A549 (cell line): ENCODE results near the gene GPR171. TPM values are rescaled to one million over a fixed set of nuclear protein-coding genes. Genes with fewer than 3 reads are reported as not detected.
"Not testable (repeated sequence)": the region's sequence is repeated elsewhere in the genome, so short reads cannot be mapped to it uniquely, and the experiment has no call there.

ENCODE experiments used
- ATAC-seq, 2 experiments: fragments of 200-7000 bp in 1 of 2; fragments of >200 bp in 1 of 2; cut with Nextera tagmentation in 1 of 2; cut with Tn5 transposase in 1 of 2; 3 replicates each; pipeline versions ENCODE4 v1.8.0 to v1.9.1; 2018 to 2020; ENCODE audit warnings: mild to moderate bottlenecking in 1 of 2, moderate library complexity in 1 of 2
- CTCF ChIA-PET: fragments of 300-600 bp; sonication (Branson Sonifier 250); formaldehyde crosslinking; extraction: SDS; loops from one replicate; lab custom pipeline; 2021; ENCODE audit warnings: antibody characterized with exemption, inconsistent platforms; lab: Yijun Ruan, JAX
- POLR2A ChIA-PET: fragments of 350-600 bp; formaldehyde crosslinking; extraction: SDS; loops from one replicate; lab custom pipeline; 2021; ENCODE audit warnings: antibody characterized with exemption, inconsistent platforms; lab: Yijun Ruan, JAX
- DNase-seq, 2 experiments: peaks; one replicate each; pipeline versions ENCODE4 v3.0.0 to v3.0.0-alpha.2; 2011 to 2016; ENCODE audit warnings: low read depth in 1 of 2, low spot score in 1 of 2
- FAIRE-seq: peaks from 2 replicates; lab custom pipeline; 2011; peaks lifted over from hg19 to GRCh38; lab: Jason Lieb, UNC
- H3K27ac ChIP-seq, 2 experiments: fragments of >200 bp; sonication (Bioruptor Twin); formaldehyde crosslinking; 3 replicates each; pipeline ENCODE4 v1.5.1; 2016 to 2017
- H3K4me1 ChIP-seq: fragments of >200 bp; sonication (Bioruptor Twin); formaldehyde crosslinking; 3 replicates; pipeline ENCODE4 v1.6.1; 2016
- H3K4me2 ChIP-seq: fragments of >200 bp; sonication (Bioruptor Twin); formaldehyde crosslinking; 3 replicates; pipeline ENCODE4 v1.6.1; 2016
- H3K4me3 ChIP-seq: fragments of >200 bp; sonication (Bioruptor Twin); formaldehyde crosslinking; 3 replicates; pipeline ENCODE4 v1.5.1; 2016
- H3K9me3 ChIP-seq: fragments of >200 bp; sonication (Bioruptor Twin); formaldehyde crosslinking; 3 replicates; pipeline ENCODE4 v1.6.1; 2016
- CBX2 ChIP-seq: fragments of 200-600 bp; sonication (generic); IDR thresholded peaks from 2 replicates; pipeline ENCODE4 v1.6.1; 2016; ENCODE audit warnings: low read depth, mild to moderate bottlenecking, borderline replicate concordance
- CBX8 ChIP-seq: fragments of 200-600 bp; sonication (generic); IDR thresholded peaks from 2 replicates; pipeline ENCODE4 v1.6.1; 2016
- FOSB ChIP-seq: fragments of 250-450 bp; sonication (Bioruptor Pico); IDR thresholded peaks from 2 replicates; pipeline ENCODE4 v1.5.0; 2020; ENCODE audit warnings: mild to moderate bottlenecking, moderate library complexity
- HEYL ChIP-seq: fragments of 250-450 bp; sonication (Bioruptor Pico); IDR thresholded peaks from 2 replicates; pipeline ENCODE4 v1.8.0; 2021; ENCODE audit warnings: mild to moderate bottlenecking, moderate library complexity
- HMGXB4 ChIP-seq: fragments of 250-450 bp; sonication (Bioruptor Pico); IDR thresholded peaks from 2 replicates; pipeline ENCODE4 v1.5.0; 2021; ENCODE audit warnings: mild to moderate bottlenecking, moderate library complexity, borderline replicate concordance
- HOXB13 ChIP-seq: fragments of 250-450 bp; sonication (Bioruptor Pico); IDR thresholded peaks from 2 replicates; pipeline ENCODE4 v1.5.0; 2020; ENCODE audit warnings: low read depth, mild to moderate bottlenecking, moderate library complexity
- HOXB5 ChIP-seq: fragments of 250-450 bp; sonication (Bioruptor Pico); IDR thresholded peaks from 2 replicates; pipeline ENCODE4 v1.5.0; 2020; ENCODE audit warnings: mild to moderate bottlenecking, moderate library complexity
- JUNB ChIP-seq: fragments of >200 bp; sonication (Bioruptor Twin); formaldehyde crosslinking; IDR thresholded peaks from 2 replicates; pipeline ENCODE4 v1.6.1; 2016
- MAZ ChIP-seq: fragments of 150-350 bp; IDR thresholded peaks from 2 replicates; pipeline ENCODE4 v1.6.1; 2014; ENCODE audit warnings: antibody characterized with exemption, low read depth, low read length, borderline replicate concordance
- NFE2L2 ChIP-seq: fragments of 150-350 bp; conservative IDR thresholded peaks from 2 replicates; pipeline ENCODE4 v1.6.1; 2014; ENCODE audit warnings: low read length
- PHF8 ChIP-seq: fragments of 200-600 bp; sonication (generic); IDR thresholded peaks from 2 replicates; pipeline ENCODE4 v1.6.1; 2016; ENCODE audit warnings: low read depth, mild to moderate bottlenecking, antibody characterized with exemption, moderate library complexity, borderline replicate concordance
- RAD21 ChIP-seq, 2 experiments: fragments of >200 bp in 1 of 2; sonication (Bioruptor Twin) in 1 of 2; formaldehyde crosslinking in 1 of 2; IDR thresholded peaks in 1 of 2; conservative IDR thresholded peaks in 1 of 2; 2 replicates in 1 of 2; 3 replicates in 1 of 2; pipeline ENCODE4 v1.6.1; 2012 to 2018; ENCODE audit warnings: inconsistent platforms in 1 of 2
- RCOR1 ChIP-seq: fragments of 150-350 bp; IDR thresholded peaks from 2 replicates; pipeline ENCODE4 v1.6.1; 2014; ENCODE audit warnings: antibody characterized with exemption, low read length, low read depth
- SMC3 ChIP-seq: fragments of >200 bp; sonication (Bioruptor Twin); formaldehyde crosslinking; IDR thresholded peaks from 3 replicates; pipeline ENCODE4 v1.6.1; 2018; ENCODE audit warnings: inconsistent platforms
- TP53 ChIP-seq: fragments of 250-450 bp; sonication (Bioruptor Pico); IDR thresholded peaks from 2 replicates; pipeline ENCODE4 v1.5.0; 2021; ENCODE audit warnings: mild to moderate bottlenecking, moderate library complexity
- ZNF302 ChIP-seq: fragments of 250-450 bp; sonication (Bioruptor Pico); IDR thresholded peaks from 2 replicates; pipeline ENCODE4 v1.9.0; 2021; ENCODE audit warnings: inconsistent platforms, mild to moderate bottlenecking, moderate library complexity
- ZSCAN20 ChIP-seq: fragments of 250-450 bp; sonication (Bioruptor Pico); IDR thresholded peaks from 2 replicates; pipeline ENCODE4 v1.8.0; 2022; ENCODE audit warnings: mild to moderate bottlenecking, moderate library complexity
- WGBS: methylation state at CpG from one replicate; pipeline ENCODE4 v1.1.6; 2017; ENCODE audit errors: missing lambda C conversion rate; 5-methylcytosine and 5-hydroxymethylcytosine counted together
- polyA plus RNA-seq, 4 experiments: library from polyadenylated mRNA; depleted of rRNA in 3 of 4; stranded (reverse); fragments of >200 nt; fragmentation: RNase III in 1 of 4; extraction: RNeasy Plus Mini Kit Qiagen cat#74134 plus additional on column Dnase treatment in 1 of 4; gene quantifications; 2 replicates in 3 of 4; 3 replicates in 1 of 4; pipeline ENCODE4 v1.2.3, GENCODE V29; 2011 to 2017
- TF ChIP-seq, protein P1 (sequence below): fragments of 250-450 bp; sonication (Bioruptor Pico); IDR thresholded peaks from 2 replicates; pipeline ENCODE4 v1.5.0; 2020; ENCODE audit warnings: low read depth, mild to moderate bottlenecking, moderate library complexity
- TF ChIP-seq, protein P2 (sequence below): fragments of >200 bp; sonication (Bioruptor Twin); formaldehyde crosslinking; IDR thresholded peaks from 3 replicates; pipeline ENCODE4 v1.6.1; 2016
- TF ChIP-seq, protein P3 (sequence below): fragments of 150-350 bp; IDR thresholded peaks from 2 replicates; pipeline ENCODE4 v1.6.1; 2014; ENCODE audit warnings: low read depth, mild to moderate bottlenecking, low read length

The GPR171 gene
- polyA plus RNA-seq, 2 of the 4 experiments (the other 2 are of a cell fraction): not detected

GRCh38 chr3:151234825-151235224, 31.8 kb upstream of the GPR171 start:
- Histone ChIP-seq H3K4me3 (no peak overlapping the region), H3K9me3 (no peaks in the 10 kb centered on the region), H3K4me2 (no peak overlapping the region), H3K27ac (no peak overlapping the region), H3K4me1 (no peaks in the 10 kb centered on the region)
- DNase-seq (no peak), FAIRE-seq (no peak), ATAC-seq (no peak)
- TF ChIP-seq, protein P1, sequence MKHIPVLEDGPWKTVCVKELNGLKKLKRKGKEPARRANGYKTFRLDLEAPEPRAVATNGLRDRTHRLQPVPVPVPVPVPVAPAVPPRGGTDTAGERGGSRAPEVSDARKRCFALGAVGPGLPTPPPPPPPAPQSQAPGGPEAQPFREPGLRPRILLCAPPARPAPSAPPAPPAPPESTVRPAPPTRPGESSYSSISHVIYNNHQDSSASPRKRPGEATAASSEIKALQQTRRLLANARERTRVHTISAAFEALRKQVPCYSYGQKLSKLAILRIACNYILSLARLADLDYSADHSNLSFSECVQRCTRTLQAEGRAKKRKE (CRISPR knock-in tag): no peak
- no peak for TF ChIP-seq RAD21 (conservative IDR thresholded peaks at IDR 0.05 in 1 of 2, IDR thresholded peaks at IDR 0.05 in 1 of 2)
- TF ChIP-seq NFE2L2: no peak
- TF ChIP-seq MAZ: no peak
- no peak for TF ChIP-seq HEYL
- no peak for TF ChIP-seq CBX2
- TF ChIP-seq PHF8: no peak
- no peak for TF ChIP-seq TP53
- ChIA-PET POLR2A (no interaction called here), CTCF (interaction anchor here (1.3 to 3.8 kb wide), 5 partner anchors 10 to 67 kb away, joined by 3 to 19 read pairs (median 4); no protein-coding TSS in a partner anchor)
- WGBS: 87% methylated on average over 6 of the region's 6 CpGs

DNA sequence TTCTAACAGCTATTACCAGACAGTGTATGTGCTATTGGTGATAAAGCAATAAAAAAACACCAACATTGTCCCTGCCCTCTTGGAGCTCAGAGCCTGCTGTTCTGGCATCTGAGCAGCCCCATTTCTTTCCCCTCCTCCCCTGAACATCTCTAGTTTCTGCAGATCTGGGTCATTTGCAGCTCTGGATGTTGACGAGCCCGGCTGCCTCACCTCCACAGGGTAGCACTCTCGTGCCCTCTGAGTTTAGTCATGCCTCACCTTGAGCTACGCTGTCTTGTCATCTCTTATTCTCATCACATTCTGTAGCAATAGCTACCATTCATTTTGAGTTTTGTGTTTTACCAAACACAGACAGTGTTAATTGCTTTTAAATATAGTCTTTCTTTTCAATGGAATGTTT, 30.0 kb upstream of the GPR171 start:
- 36% methylated on average over 4 of the region's 4 CpGs for WGBS
- TF ChIP-seq ZNF302 (no peak), JUNB (no peak), HOXB13 (no peak), HOXB5 (no peak), ZSCAN20 (CRISPR knock-in tag) (no peak), PHF8 (no peak), TP53 (no peak), CBX8 (no peak), RCOR1 (no peak), FOSB (CRISPR knock-in tag) (no peak), SMC3 (no peak), HMGXB4 (CRISPR knock-in tag) (no peak)
- TF ChIP-seq, protein P2, sequence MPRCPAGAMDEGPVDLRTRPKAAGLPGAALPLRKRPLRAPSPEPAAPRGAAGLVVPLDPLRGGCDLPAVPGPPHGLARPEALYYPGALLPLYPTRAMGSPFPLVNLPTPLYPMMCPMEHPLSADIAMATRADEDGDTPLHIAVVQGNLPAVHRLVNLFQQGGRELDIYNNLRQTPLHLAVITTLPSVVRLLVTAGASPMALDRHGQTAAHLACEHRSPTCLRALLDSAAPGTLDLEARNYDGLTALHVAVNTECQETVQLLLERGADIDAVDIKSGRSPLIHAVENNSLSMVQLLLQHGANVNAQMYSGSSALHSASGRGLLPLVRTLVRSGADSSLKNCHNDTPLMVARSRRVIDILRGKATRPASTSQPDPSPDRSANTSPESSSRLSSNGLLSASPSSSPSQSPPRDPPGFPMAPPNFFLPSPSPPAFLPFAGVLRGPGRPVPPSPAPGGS: no peak
- TF ChIP-seq, protein P3, sequence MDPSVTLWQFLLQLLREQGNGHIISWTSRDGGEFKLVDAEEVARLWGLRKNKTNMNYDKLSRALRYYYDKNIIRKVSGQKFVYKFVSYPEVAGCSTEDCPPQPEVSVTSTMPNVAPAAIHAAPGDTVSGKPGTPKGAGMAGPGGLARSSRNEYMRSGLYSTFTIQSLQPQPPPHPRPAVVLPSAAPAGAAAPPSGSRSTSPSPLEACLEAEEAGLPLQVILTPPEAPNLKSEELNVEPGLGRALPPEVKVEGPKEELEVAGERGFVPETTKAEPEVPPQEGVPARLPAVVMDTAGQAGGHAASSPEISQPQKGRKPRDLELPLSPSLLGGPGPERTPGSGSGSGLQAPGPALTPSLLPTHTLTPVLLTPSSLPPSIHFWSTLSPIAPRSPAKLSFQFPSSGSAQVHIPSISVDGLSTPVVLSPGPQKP: no peak
- TF ChIP-seq, all 56 proteins: peak for 0
- no peak for FAIRE-seq
- Histone ChIP-seq H3K27ac (no peak overlapping the region), H3K9me3 (no peaks in the 10 kb centered on the region), H3K4me2 (no peak overlapping the region), H3K4me3 (no peak overlapping the region), H3K4me1 (peaks cover 11% of the 10 kb centered on the region)
- ATAC-seq: no peak
- ChIA-PET POLR2A (interaction anchor here (0.5 kb wide), 1 partner anchor 14 kb away, joined by 4 read pairs; no protein-coding TSS in a partner anchor), CTCF (interaction anchor here (0.6 to 9.7 kb wide), 3 partner anchors 47 to 68 kb away, joined by 3 to 136 read pairs (median 8); partner anchors contain the start of gene P2RY14)
- no peak for DNase-seq

DNA sequence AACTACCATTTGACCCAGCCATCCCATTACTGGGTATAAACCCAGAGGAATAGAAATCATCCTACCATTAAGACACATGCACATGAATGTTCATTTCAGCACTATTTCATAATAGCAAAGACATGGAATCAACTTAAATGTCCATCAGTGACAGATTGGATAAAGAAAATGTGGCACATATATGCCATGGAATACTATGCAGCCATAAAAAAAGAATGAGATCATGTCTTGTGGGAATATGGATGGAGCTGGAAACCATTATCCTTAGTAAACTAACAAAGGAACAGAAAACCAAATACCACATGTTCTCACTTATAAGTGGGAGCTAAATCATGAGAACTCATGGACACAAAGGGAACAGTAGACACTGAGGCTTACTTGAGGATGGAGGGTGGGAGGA, 29.4 kb upstream of the GPR171 start:
- H3K9me3 ChIP-seq, H3K4me2 ChIP-seq, FAIRE-seq, H3K27ac ChIP-seq, H3K4me3 ChIP-seq, DNase-seq, ATAC-seq: not testable (repeated sequence)
- ChIA-PET POLR2A (interaction anchor here (0.5 kb wide), 1 partner anchor 13 kb away, joined by 4 read pairs; no protein-coding TSS in a partner anchor), CTCF (interaction anchor here (0.6 to 9.7 kb wide), 3 partner anchors 47 to 69 kb away, joined by 3 to 136 read pairs (median 8); partner anchors contain the start of gene P2RY14)
- H3K4me1 ChIP-seq: peaks cover 17% of the 10 kb centered on the region
